ENCODE measurements around the gene LNP1.

Gene LNP1

DNA sequence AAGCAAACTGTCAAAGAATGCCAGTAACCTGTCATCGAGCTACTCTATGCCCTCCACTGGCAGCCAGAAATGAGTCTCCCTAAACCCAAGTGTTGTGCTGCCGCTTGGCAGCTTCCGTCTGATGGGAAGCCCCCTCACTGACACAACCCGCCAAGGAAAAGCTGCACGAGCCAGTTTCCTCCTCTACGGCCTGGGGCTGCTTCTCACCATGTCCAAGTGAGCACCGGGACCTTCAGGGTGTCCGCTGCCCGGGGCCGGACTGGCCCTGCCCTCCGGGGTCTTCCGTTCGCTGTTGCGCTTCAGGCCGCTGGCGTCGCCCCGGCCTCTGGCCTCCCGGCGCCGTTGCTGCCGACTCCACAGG is 940 bp upstream of the LNP1 start:
- DNase-seq = no peak

DNA sequence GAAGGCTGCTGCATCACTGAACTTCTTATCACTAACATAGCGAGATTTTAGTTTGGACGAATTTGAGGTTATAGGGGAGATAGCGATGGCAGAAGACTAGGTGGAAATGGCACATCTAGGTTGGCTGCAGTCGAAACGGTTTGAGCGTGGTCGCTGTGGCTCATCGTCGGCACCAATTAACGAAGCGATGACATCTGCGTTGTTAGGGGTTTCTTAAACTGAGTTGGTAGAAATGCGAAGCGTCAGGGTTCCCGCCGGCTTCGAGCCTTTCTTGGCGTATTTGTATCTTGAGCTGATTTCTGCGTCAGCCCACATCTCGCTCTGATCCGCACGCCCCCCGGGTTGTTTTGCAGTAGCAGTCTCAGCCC is 319 bp downstream of the LNP1 start:
- DNase-seq = no peak

DNA sequence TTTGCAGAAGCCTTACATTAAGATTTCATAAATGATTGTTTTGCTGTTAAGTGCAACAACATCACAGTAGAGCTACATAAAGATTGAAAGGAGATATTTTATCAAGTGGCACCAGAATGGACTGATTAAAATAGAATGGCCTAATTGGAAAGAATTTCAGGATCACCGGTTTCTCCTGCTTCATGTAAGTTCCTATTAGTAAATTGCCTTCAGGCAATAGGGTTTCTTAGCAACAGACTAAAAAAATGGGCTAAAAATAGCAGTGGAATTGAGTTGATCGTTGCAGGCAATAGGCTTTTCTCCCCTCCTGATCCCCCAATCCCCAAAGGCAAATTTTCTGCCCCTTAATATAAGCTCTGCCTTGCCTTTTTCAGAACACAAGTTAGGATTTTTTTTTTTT is 917 bp downstream of the LNP1 start:
- DNase-seq = no peak

DNA sequence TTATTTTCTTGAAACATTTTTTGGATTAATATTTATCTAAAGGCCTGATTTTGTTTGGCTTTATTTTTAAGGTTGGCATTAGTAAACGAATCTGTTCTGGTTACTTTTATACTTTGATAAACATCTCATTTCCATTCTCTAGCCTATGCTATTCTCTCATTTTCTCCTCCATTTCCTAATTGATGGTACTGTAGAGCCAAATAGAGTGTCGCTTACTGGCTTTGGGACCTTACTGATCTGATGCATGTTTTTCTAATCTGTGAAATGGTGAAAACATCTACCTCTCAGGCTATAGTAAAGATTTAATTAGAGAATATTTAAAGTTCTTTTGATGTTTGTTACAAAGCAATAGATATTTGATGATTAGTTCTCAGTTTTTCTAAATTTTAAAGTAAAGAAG is 1.6 kb downstream of the LNP1 start:
- DNase-seq = no peak

DNA sequence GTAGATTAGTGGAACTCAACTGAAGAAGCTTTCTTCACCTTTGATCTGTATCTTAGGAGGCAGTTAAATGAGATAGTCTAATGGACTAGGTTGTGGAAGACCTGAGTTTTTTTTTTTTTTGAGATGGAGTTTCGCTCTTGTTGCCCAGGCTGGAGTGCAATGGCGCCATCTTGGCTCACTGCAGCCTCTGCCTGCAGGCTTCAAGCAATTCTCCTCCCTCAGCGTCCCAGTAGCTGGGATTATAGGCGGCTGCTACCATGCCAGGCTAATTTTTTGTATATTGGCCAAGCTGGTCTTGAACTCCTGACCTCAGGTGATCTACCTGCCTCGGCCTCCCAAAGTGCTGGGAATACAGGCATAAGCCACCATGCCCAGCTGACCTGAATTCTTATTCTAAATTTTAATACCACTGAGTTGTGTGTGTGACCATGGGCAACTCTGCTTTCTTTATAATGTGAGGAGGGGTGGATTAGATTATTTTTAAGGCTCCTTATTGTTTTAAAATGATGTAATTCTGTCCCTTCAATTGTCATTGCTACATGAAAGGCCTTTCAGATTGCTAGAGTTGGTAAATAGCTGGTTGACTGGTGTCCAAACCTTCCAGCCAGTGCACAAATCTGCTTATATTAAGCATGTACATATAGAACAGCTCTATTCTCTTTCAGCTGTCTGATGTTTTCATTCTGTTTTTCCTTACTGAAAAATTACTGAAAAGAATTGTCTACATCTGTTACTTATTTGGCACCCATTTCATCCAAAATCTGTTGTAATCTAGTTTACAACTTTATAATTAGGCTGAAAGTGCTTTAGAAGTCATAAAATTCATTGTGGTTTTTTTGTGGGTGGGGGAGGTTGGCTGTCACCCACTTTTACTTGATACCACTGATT is 2.3 kb downstream of the LNP1 start:
- DNase-seq = no peak

DNA sequence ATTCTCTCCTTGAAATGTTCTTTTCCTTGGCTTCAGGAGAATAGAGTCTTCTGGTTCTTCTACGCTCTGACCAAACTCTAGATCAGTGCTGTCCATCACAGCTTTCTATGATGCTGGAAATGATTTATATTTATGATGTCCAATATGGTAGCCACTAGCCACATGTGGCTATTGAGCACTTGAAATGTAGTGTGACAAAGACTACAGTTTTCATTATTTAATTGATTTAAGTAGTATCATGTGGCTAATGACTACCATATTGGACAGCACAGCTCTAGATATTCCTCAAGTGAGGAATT is 2.9 kb downstream of the LNP1 start:
- DNase-seq = no peak

DNA sequence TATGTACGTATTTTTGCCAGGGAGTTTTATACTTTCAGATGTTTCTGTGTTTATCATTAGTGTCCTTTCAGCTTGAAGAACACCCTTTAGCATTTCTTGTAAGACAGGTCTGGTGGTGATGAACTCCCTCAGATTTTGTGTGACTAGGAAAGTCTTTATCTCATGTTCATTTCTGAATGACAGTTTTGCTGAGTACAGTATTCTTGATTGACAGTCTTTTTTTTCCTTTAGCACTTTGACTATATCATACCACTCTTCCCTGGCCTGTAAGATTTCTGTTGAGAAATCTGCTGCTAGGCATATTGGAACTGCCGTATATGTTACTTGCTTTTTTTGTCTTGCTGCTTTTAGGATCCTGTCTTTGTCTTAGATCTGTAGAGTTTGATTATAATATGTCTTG is 5.8 kb downstream of the LNP1 start:
- no peak for DNase-seq

DNA sequence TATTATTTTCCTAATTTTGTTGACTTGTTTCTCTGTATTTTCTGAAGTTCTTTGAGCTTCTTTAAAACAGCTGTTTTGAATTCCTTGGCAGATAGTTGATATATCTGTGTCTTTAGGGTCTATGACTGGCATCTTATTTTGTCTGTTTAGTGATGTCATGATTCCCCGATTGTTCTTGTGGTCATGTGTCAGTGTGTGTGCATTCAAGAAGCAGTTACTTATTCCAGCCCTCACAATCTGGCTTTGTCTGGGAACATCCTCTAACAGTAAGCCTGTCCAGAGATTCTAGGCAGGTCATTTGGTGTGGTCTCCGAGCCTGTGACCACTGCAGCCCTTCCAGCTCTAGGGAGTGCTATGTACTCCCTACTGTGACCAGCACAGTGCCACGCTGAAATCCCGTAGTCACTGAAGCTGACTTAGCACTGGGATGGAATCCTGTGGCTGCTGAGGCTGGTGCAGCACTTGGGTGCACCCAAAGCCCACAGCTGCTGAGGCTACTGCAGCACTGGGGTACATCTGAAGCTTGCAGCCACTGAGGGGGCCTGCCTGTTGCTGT is 6.7 kb downstream of the LNP1 start:
- no peak for DNase-seq

DNA sequence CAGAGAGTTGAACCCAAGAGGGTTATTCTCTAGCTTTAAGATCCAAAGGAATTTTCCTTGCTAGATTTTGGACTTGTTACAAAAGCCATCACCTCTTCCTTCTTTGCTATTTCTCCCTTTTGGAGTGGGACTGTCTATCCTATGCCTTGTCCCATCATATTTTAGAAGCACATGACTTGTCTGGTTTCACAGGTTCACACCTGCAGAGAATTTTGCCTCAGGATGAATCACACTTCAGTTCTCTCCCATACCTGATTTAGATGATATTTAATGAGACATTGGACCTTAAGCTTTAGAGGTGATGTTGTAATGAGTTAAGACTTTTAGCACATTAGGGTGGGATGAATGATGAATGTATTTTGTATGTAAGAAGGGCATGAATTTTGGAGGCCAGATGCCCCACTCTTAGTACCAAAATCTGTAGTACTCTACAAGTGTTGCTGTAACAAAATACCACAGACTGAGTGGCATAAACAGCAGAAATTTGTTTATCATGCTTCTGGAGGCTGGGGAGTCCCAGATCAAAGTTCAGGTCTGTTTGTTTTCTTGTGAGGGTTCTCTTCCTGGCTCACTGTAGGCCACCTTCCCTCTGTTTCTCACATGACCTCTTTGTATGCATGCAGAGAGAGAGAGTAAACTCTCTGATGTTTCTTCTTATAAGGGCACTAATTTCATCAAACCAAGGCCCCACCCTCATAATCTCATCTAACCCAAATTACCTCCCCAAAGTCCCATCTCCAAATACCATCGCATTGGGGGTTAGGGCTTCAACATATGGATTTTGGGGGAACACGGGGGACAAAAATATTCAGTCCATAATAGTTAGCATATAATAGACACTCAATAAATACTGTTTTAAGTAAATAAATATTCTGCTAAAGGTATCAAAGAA is 10.0 kb downstream of the LNP1 start:
- DNase-seq = no peak

DNA sequence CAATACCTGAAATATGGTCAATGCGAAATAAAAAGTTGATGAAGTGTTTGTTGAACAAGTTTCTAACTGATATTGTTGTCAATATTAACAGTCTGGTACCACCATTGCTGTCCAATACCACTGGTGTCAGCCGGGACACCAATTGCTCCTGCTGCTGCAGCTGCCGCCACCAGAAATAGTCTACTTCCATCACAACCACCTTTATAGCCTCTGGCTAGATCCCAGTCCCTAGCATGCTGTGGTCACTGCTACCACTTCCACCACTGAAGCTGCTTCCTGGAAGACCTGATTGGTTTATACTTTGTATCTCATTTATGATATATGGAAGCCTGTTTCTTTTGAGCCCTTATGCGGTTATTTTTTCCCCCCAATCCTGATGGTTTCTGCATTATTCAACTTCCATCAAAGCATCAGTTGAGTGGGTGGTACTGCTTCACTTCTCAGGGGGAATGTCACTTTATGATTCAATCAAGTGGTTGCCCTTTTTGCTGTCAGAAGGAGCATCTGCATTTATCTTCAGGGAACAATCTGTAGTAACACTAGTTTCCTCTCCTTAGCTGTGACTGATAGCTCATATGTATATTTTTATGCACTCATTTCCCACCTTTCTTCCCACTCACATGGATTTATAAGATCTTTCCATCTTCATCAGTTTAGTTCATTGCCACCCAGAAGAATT is 11.7 kb downstream of the LNP1 start:
- no peak for DNase-seq

DNA sequence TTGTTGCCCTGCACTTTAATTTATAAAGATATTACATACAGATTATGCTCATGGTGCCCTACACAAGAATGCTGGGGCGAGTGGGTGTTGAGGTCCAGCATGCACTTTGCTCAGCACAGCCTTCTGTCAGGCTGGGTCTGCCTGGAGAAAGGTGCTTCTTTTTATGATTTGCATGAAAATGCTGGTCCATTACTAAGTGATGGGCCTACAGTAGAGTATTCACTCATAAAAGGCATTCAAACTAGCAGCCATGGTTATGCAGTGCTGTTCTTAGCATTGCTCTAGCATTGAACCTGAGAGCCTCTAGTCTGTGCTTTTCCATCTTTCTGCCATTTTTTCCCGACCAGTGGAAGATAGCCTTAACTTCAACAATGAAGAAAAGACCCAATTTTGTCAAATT is 12.3 kb downstream of the LNP1 start:
- DNase-seq = no peak

DNA sequence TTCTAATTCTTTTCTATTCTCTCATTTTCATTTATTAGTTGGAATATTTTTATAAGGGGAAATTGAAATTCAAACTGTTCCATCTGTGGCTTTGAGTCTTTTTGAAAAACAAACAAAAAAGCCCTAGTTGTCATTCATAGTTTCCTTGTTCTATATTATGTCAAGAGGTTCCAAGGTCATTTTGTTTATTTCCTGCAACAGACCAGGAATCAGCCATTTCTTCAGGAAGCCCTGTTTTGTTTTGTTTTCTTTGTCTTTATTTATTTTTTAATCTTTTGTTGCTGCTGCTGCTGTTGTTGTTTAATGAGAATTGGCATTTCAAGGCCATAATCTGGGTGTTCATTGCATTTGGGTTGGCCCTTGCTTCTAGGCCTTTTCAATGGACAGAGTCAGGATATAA is 14.8 kb downstream of the LNP1 start:
- no peak for DNase-seq

DNA sequence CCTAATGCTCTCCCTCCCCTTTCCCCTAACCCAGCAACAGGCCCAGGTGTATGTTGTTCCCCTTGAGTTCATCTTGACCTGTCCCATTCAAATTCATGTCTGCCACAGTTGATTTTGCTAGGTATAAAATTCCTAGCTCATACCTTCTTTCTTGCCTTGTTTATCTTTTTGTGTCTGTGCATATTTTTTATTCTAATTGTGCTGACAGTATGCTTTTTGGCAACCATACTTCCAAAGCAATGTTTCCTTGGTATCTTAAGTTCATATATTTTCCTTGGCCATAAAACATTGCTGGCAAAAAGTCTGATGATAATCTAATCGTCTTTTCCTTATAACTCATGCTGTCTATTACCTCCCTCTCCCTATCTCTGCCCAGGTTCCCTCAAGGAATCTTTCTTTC is 15.5 kb downstream of the LNP1 start:
- DNase-seq = no peak

DNA sequence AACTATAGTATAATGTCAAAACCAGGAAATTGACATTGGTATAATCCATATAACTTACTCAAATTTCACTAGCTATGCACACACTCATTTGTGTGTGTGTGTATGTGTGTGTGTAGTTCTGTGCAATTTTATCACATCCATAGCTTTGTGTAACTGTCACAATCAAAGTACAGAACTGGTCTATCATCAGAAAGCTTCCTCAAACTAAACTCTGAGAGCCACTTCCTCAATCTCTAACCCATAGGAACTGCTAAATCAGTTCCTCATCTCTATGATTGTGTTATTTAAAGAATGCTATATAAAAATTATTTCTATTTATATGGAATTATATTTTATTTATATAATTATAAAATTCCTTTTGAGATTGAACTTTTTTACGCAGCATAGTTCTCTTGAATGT is 18.1 kb downstream of the LNP1 start:
- no peak for DNase-seq

DNA sequence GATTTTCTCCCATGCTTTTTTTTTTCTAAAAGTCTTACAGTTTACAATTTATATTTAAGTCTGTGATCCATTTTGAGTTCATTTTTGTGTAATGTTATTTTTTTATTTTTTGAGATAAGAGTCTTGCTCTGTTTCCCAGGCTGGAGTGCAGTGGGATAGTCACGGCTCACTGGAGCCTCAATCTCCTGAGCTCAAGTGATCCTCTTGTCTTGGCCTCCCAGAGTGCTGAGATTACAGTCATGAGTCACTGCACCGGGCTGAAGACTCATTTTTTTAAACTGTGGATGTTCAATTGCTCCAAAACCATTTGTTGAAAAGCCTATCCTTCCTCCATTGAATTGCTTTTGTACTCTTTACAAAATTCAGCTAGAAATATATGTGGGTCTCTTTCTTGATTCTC is 19.5 kb downstream of the LNP1 start:
- DNase-seq = no peak

DNA sequence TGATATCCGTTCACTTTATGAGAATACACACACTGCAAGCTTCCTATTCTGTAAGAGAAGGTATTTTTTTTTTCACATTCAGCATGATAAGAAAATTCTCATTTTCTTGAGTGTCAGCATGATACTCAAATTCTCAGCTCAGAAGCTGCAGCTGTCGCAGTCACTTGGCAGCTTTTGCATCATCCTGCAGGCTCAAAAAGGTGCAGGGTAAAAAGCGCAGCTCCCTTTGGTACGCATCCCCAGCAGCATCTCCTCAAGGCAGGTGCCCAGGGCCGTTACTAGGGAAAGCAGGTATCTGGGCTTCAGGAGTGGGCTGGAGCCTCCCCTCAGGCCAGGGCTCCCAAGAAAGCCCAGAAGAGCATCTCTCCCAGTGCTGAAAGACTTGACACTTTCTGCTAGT is 22.3 kb downstream of the LNP1 start:
- no peak for DNase-seq

DNA sequence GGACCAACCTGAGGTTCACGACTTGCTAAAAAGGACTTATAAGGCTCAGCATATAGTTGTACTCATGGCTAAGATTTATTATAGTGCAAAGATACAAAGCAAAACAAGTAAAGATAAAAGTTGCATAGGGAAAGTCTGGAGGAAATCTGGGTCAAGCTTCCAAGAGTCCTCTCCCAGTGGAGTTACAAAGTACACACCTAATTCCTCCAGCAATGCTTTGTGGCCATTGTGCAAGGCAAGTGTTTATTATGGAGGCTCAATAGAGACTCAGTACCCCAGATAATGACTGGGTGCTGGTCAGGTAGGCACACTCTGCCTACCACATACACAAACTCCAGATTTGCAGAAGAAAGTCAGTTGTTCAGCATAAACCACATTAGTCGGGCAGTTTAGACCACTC is 22.9 kb downstream of the LNP1 start:
- no peak for DNase-seq

DNA sequence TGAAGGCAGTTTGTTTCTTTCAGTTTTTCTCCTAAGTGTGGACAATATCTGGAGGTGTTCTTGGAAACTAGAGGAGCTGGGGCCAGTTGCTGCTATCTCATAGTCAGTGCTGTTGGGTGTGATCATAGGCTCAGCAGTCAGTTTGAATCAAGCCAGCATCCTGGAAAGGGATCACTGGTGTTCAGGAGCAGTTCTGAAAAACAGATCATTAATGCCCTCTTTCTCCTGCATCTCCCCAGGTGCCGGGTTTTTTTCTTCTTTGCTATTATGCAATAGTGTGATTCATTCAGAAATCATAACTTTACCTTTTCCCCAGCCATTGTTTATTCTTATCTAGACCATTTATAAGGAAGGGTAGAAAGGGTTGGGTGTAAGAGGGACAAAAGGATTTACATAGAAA is 24.0 kb downstream of the LNP1 start:
- no peak for DNase-seq

DNA sequence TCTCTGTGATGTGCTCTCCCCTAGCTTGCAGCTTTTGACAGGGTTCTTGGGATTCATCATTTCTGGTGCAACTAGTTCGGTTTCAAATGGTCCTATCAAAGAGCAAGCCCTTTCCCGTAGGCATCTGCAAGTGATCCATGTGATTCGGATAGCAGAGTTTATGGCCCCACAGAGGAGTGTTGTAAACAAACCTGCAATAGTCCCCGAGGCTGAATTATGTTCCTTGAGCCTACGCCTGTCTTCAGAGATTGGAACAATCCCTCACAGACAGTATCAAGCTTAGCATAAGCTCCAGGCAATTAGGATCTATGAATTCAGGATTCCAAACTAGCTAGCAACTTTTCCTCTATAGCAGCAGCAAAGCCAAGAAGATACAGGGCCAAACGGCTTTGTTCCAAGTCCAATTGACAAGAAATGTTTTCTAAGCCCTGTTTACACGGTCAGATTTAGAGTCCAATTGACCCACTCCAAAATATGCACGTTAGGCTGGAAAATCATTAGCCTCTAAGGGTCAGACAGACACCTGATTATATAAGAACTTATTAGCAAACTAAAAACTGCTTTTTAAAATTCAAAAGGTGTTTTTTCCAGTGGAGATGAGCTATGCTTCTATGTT is 24.8 kb downstream of the LNP1 start:
- no peak for DNase-seq

DNA sequence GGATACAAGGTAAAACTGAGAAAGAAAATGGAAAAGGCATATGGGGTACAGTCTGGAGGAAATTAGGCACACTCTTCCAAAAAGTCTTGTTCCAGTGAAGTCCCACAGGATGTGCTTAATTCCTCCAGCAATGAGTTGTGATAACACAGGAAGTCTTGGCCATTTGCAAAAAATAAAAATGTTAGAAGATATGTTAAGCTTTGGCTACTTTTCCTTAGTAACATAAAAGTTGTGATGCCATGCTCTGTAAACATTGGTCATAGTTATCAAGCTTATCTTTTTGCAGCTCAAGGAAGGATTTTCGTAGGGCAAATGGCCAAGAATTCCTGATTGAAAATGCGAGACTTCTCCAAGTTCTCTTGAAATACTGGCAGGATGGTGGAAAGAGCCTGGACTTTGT is 26.4 kb downstream of the LNP1 start:
- DNase-seq = no peak

DNA sequence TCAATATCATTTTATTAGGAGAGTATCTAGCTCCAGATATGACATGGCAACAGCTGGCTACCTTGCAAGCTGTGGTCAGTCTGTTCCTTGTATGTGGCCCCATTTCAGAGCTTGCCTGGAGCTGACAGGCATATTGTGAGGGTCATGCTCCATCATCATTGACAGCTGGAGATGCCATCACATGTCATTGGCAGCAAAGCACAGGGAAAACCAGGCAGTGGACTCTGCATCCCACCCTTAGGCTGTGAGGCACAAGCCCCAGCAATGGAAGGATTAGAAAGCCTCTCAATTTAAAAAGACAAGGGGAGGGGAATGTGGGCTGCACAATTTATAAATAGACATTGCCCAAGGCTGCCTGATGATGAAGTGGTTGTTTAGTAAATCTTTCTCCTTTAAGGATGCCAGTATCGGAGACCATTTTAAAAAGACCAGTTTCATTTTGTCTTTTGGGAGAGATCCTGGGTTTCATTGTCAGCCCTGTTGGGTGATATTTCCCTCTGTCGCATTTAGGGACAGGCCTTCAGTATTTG is 27.9 kb downstream of the LNP1 start:
- no peak for DNase-seq

DNA sequence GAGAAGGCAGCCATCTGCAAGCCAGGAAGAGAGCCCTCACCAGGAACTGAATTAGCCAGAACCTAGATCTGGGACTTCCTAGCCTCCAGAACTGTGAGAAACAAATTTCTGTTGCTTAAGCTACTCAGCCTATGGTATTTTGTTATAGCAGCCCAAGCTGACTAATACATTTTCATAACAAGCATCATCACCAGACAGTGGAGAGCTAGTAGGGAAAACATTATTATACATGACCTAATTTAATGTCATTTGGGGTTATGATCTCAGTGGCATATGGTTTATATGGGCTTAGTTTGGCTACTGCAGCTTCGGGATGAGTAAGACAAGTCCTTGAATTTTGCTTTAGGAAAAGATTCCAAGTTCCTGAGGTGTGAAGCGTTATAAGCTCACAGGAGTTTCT is 35.6 kb downstream of the LNP1 start:
- DNase-seq = no peak

Measured in T1000 (cell line).